Keratinocyte (primary cell): Measurements from ENCODE around the gene LILRB1. TPM values are rescaled to one million over a fixed set of nuclear protein-coding genes. Genes with fewer than 3 reads are reported as not detected.
"Not testable (repeated sequence)": the region's sequence is repeated elsewhere in the genome, so short reads cannot be mapped to it uniquely, and the experiment has no call there.

Experiments
- DNase-seq: peaks from one replicate; pipeline ENCODE4 v3.0.0-alpha.2; 2011; ENCODE audit warnings: low read depth, missing footprints, low spot score
- FAIRE-seq: peaks from 2 replicates; lab custom pipeline; 2011; peaks lifted over from hg19 to GRCh38; lab: Jason Lieb, UNC
- H2AFZ ChIP-seq: 2 replicates; pipeline ENCODE4 v1.6.0; 2012; ENCODE audit warnings: low read length, control low read depth, inconsistent platforms; ENCODE audit not compliant: control insufficient read depth
- H3K27ac ChIP-seq: 2 replicates; pipeline ENCODE4 v1.5.1; 2011; ENCODE audit warnings: low read length; ENCODE audit not compliant: control insufficient read depth, insufficient read depth
- H3K27me3 ChIP-seq: 3 replicates; pipeline ENCODE4 v1.6.0; 2011; ENCODE audit warnings: low read length; ENCODE audit not compliant: control insufficient read depth, insufficient read depth; ENCODE audit errors: extremely low read depth
- H3K36me3 ChIP-seq, 2 experiments: 2 replicates in 1 of 2; 3 replicates in 1 of 2; pipeline ENCODE4 v1.5.1; 2011; ENCODE audit warnings: low read length in 2 of 2, mild to moderate bottlenecking in 1 of 2; ENCODE audit not compliant: control insufficient read depth in 2 of 2, insufficient read depth in 2 of 2; ENCODE audit errors: extremely low read depth in 1 of 2
- H3K4me1 ChIP-seq: 3 replicates; pipeline ENCODE4 v1.5.1; 2011; ENCODE audit warnings: low read length; ENCODE audit not compliant: control insufficient read depth, insufficient read depth; ENCODE audit errors: extremely low read depth
- H3K4me2 ChIP-seq: 3 replicates; pipeline ENCODE4 v1.6.0; 2011; ENCODE audit warnings: low read depth, low read length; ENCODE audit not compliant: control insufficient read depth, insufficient read depth; ENCODE audit errors: extremely low read depth
- H3K4me3 ChIP-seq, 3 experiments: fragments of 200-600 bp in 1 of 3; sonication (generic) in 1 of 3; 2 replicates in 2 of 3; 3 replicates in 1 of 3; pipeline ENCODE4 v1.5.1; 2011 to 2016; ENCODE audit warnings: low read length in 3 of 3, mild to moderate bottlenecking in 3 of 3, control low read depth in 2 of 3, inconsistent platforms in 1 of 3, low read depth in 1 of 3, mixed read lengths in 1 of 3, mixed run types in 1 of 3, moderate library complexity in 1 of 3; ENCODE audit not compliant: control insufficient read depth in 2 of 3, insufficient read depth in 2 of 3; ENCODE audit errors: extremely low read depth in 1 of 3
- H3K79me2 ChIP-seq: 2 replicates; pipeline ENCODE4 v1.6.0; 2012; ENCODE audit warnings: low read length; ENCODE audit not compliant: control insufficient read depth, insufficient read depth
- H3K9ac ChIP-seq: 3 replicates; pipeline ENCODE4 v1.6.0; 2011; ENCODE audit warnings: low read length; ENCODE audit not compliant: control insufficient read depth, insufficient read depth; ENCODE audit errors: extremely low read depth
- H3K9me1 ChIP-seq: 3 replicates; pipeline ENCODE4 v1.6.0; 2011; ENCODE audit warnings: low read length; ENCODE audit not compliant: control insufficient read depth, insufficient read depth; ENCODE audit errors: extremely low read depth
- H3K9me3 ChIP-seq: 2 replicates; pipeline ENCODE4 v1.5.1; 2012; ENCODE audit warnings: low read depth, low read length; ENCODE audit not compliant: control insufficient read depth
- H4K20me1 ChIP-seq: 3 replicates; pipeline ENCODE4 v1.6.0; 2011; ENCODE audit warnings: low read length; ENCODE audit not compliant: control insufficient read depth, insufficient read depth; ENCODE audit errors: extremely low read depth
- CTCF ChIP-seq, 3 experiments: IDR thresholded peaks in 1 of 3; conservative IDR thresholded peaks in 1 of 3; optimal IDR thresholded peaks in 1 of 3; 2 replicates in 2 of 3; 3 replicates in 1 of 3; pipeline versions ENCODE3 to v1.5.1; 2011; ENCODE audit warnings: low read length in 3 of 3, mild to moderate bottlenecking in 3 of 3, moderate library complexity in 2 of 3, control low read depth in 1 of 3, inconsistent platforms in 1 of 3; ENCODE audit not compliant: insufficient read depth in 2 of 3; ENCODE audit errors: extremely low read depth in 1 of 3
- EZH2 ChIP-seq: IDR thresholded peaks from one replicate; pipeline ENCODE4 v1.6.1; 2012; ENCODE audit warnings: inconsistent platforms, mild to moderate bottlenecking, low read length, moderate library complexity
- dilution Hi-C: fragments of 300-500 bp; cut with MboI; formaldehyde crosslinking; loops from one replicate; pipeline ENCODE4 v1.7.0; 2020; ENCODE audit warnings: low sequenced_read_pairs; ENCODE audit not compliant: extremely low pct_ligation_motif_present
- polyA plus RNA-seq, 5 experiments: library from polyadenylated mRNA; depleted of rRNA in 3 of 5; stranded (reverse) in 3 of 5; stranded (forward) in 1 of 5; unstranded in 1 of 5; fragments of >200 nt; gene quantifications; 1 replicate in 1 of 5; 2 replicates in 3 of 5; 3 replicates in 1 of 5; pipeline versions ENCODE4 v1.2.1 to v1.2.3, GENCODE V29; 2011 to 2012; ENCODE audit warnings: missing spikeins in 2 of 5, low read depth in 1 of 5, low replicate concordance in 1 of 5

Gene LILRB1
- polyA plus RNA-seq, 1 donor (not counting 4 experiments of a cell fraction or from before 2014, with no cell fraction given): not detected

DNA sequence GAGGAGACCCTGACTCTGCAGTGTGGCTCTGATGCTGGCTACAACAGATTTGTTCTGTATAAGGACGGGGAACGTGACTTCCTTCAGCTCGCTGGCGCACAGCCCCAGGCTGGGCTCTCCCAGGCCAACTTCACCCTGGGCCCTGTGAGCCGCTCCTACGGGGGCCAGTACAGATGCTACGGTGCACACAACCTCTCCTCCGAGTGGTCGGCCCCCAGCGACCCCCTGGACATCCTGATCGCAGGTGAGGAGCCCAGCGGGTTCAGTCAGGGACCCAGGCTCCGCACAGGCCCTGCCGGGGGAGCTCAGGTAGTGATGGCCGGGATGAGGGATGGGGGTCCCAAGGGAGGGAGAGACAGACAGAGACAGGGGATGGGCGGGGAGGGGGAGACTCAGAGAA, 2.2 kb downstream of the LILRB1 start:
- H3K9me3 ChIP-seq, H4K20me1 ChIP-seq, H2AFZ ChIP-seq, dilution Hi-C loops, H3K4me3 ChIP-seq, FAIRE-seq, H3K4me2 ChIP-seq, DNase-seq, H3K9ac ChIP-seq, H3K79me2 ChIP-seq, H3K9me1 ChIP-seq, H3K4me1 ChIP-seq, H3K27ac ChIP-seq, H3K36me3 ChIP-seq, H3K27me3 ChIP-seq: not testable (repeated sequence)

DNA sequence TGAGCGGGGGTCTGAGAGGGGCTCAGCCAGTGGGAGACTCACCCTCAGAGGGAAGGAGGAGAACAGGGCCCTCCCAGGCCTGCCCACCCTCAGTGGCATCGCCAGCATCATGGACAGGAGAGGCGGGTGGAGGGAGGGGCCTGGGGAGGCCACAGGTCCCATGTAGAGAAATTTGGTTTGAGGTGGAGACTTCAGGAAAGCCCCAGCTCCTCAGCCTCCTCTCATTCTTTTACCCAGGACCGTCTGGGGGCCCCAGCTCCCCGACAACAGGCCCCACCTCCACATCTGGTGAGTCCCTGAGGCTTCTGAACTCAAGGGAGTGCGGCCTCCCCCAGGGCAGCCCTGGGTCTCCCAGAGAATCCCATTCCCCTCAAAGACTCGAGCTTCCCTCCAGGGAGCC, 3.1 kb downstream of the LILRB1 start:
- no peak overlapping the region for H3K9ac ChIP-seq
- H3K36me3 ChIP-seq: no peaks in the 10 kb centered on the region
- no peak overlapping the region for H2AFZ ChIP-seq
- no peaks in the 10 kb centered on the region for H3K9me1 ChIP-seq
- dilution Hi-C loops: no loop called here
- H3K4me2 ChIP-seq: no peak overlapping the region
- H3K9me3 ChIP-seq: peaks cover 4% of the 10 kb centered on the region
- no peak overlapping the region for H3K4me3 ChIP-seq
- DNase-seq (no peak), FAIRE-seq (no peak)
- TF ChIP-seq CTCF (optimal IDR thresholded peaks at IDR 0.05 in 1 of 3, IDR thresholded peaks at IDR 0.05 in 1 of 3, conservative IDR thresholded peaks at IDR 0.05 in 1 of 3; ENCODE audit: extremely low read depth in 1 of 3, insufficient read depth in 2 of 3, low read length in 3 of 3): no peak
- TF ChIP-seq EZH2: no peak
- H3K79me2 ChIP-seq: no peaks in the 10 kb centered on the region
- H3K27me3 ChIP-seq: no peaks in the 10 kb centered on the region
- H3K27ac ChIP-seq: no peak overlapping the region
- H3K4me1 ChIP-seq: no peaks in the 10 kb centered on the region
- no peaks in the 10 kb centered on the region for H4K20me1 ChIP-seq

DNA sequence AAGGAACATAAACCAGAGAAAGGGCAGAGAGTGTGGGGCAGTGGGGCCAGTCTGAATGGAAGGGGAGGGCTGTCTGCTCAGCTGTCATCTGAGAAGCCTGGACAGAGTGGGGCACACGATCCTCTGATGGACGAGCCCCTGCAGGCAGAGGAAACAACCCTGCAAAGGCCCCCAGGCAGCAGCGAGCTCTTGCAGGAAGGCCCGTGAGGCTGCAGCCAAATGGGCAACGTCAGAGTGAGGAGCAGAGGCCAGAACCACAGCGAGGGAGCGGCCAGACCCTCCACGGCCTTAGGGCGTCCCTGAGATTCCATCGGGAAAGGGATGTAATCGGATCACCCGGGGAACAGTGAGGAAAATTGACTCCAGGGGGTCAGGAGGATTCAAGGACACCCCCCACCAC, 5.8 kb downstream of the LILRB1 start:
- H3K27ac ChIP-seq, DNase-seq, H3K4me2 ChIP-seq, FAIRE-seq, H3K79me2 ChIP-seq, dilution Hi-C loops, H3K4me1 ChIP-seq, H3K9ac ChIP-seq, H3K36me3 ChIP-seq, H4K20me1 ChIP-seq, H3K9me3 ChIP-seq, H3K27me3 ChIP-seq, H3K9me1 ChIP-seq, H3K4me3 ChIP-seq, H2AFZ ChIP-seq: not testable (repeated sequence)
